Neural progenitor cell (in vitro differentiated cells): ENCODE measurements around the gene SYNDIG1.

Experiments used
- CTCF ChIP-seq: fragments of 200-600 bp; sonication (generic); IDR thresholded peaks from 2 replicates; pipeline ENCODE4 v1.5.1; 2017; ENCODE audit warnings: antibody characterized with exemption, mild to moderate bottlenecking
- EZH2 ChIP-seq: fragments of 200-600 bp; sonication (generic); IDR thresholded peaks from 2 replicates; pipeline ENCODE4 v1.6.1; 2017; ENCODE audit warnings: antibody characterized with exemption, mild to moderate bottlenecking, moderate library complexity
- EZH2phosphoT487 ChIP-seq: fragments of 200-600 bp; sonication (generic); IDR thresholded peaks from 2 replicates; pipeline ENCODE4 v1.6.1; 2017; ENCODE audit warnings: antibody characterized with exemption

GRCh38 chr20:24672886-24673677 lies 203.7 kb downstream of the SYNDIG1 start:
- TF ChIP-seq CTCF: no peak
- TF ChIP-seq EZH2phosphoT487: no peak
- TF ChIP-seq EZH2: no peak
